ENCODE results near the gene CYP26B1.

- TF ChIP-seq POLR2A (IDR thresholded peaks at IDR 0.05) = no peak
- no peak for TF ChIP-seq POLR2AphosphoS5 (IDR thresholded peaks at IDR 0.05)
- no peak for TF ChIP-seq CTCF (IDR thresholded peaks at IDR 0.05)
- no peak for TF ChIP-seq EP300 (IDR thresholded peaks at IDR 0.05; ENCODE audit: low read depth)
These were observed 14.9 kb upstream of the CYP26B1 start for GRCh38 chr2:72162574-72162973.
